ENCODE measurements around the gene ISG20L2.

The ISG20L2 gene

GRCh38 chr1:156705918-156706656 is 22.5 kb downstream of the ISG20L2 start:
- H3K4me3 ChIP-seq (replicated peaks; ENCODE audit: low read depth, low read length), result peak overlapping the region; percentile 23
- TF ChIP-seq, protein P1, sequence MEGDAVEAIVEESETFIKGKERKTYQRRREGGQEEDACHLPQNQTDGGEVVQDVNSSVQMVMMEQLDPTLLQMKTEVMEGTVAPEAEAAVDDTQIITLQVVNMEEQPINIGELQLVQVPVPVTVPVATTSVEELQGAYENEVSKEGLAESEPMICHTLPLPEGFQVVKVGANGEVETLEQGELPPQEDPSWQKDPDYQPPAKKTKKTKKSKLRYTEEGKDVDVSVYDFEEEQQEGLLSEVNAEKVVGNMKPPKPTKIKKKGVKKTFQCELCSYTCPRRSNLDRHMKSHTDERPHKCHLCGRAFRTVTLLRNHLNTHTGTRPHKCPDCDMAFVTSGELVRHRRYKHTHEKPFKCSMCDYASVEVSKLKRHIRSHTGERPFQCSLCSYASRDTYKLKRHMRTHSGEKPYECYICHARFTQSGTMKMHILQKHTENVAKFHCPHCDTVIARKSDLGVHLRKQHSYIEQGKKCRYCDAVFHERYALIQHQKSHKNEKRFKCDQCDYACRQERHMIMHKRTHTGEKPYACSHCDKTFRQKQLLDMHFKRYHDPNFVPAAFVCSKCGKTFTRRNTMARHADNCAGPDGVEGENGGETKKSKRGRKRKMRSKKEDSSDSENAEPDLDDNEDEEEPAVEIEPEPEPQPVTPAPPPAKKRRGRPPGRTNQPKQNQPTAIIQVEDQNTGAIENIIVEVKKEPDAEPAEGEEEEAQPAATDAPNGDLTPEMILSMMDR (IDR thresholded peaks at IDR 0.05; ENCODE audit: low read length, missing control alignments), result peak; percentile 57
- DNase-seq (ENCODE audit: low read depth), result no peak

DNA sequence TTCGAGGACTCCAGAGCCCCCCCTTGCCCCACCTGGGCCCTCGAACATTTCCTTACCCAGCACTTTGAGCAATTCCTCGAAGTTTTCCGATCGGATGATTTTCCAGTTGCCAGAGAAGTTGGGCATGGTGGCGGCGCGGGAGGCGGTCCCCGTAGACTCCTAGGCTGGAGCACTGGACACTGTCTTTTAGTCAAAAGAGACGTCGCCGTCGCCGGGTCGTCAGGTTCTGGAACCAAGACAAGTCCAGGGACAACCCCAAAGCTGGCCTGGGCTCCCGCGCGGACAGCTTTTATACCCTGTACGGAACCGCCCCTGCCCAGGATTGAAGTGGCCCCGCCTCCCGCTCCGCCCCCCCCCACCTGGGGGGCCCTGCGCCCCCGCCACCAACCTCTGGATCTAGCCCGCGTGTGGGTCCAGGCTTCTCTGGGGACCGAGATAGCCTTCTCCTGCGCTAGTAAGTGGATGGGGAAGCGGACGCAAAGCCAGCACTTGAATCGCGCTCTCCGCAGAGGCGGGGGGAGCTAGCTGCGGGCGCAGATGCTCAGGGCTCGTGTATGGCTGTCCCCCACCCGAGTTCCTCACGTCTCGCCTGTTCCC is 23.1 kb downstream of the ISG20L2 start, which contains the start of gene CRABP2:
Gene CRABP2 (minus strand): TSS at position 263 of the 597 bp plus-strand sequence. CDS start 137 bp downstream, at position 126.
- H3K4me3 ChIP-seq (replicated peaks; ENCODE audit: low read depth, low read length), result peak within 1 kb of the TSS; percentile 23
- no peak for DNase-seq (ENCODE audit: low read depth)
- TF ChIP-seq, protein P1 (IDR thresholded peaks at IDR 0.05; ENCODE audit: low read length, missing control alignments), result no peak

DNA sequence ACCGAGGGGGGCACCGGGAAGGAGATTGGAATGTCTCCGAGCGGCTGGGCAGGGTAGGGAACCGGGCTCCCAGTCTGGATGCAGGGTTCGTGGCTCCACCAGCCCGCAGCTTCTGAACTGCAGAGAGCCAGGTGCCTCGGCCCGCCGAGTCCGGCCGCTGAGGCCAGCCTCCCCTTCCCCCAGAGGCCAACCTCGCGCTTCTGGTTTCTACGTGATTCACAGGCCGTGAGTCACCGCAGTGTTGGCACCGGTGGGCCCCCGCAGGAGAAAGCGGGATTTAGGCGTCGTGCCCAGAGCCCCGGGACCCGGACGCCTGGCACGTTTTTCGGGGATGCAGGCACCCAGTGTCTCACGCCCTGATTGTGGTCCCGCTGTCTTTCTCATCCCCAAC is 23.6 kb downstream of the ISG20L2 start:
- peak; percentile 58 for DNase-seq (ENCODE audit: low read depth)
- H3K4me3 ChIP-seq (replicated peaks; ENCODE audit: low read depth, low read length), result peak overlapping the region; percentile 23
- TF ChIP-seq, protein P1 (IDR thresholded peaks at IDR 0.05; ENCODE audit: low read length, missing control alignments), result no peak

DNA sequence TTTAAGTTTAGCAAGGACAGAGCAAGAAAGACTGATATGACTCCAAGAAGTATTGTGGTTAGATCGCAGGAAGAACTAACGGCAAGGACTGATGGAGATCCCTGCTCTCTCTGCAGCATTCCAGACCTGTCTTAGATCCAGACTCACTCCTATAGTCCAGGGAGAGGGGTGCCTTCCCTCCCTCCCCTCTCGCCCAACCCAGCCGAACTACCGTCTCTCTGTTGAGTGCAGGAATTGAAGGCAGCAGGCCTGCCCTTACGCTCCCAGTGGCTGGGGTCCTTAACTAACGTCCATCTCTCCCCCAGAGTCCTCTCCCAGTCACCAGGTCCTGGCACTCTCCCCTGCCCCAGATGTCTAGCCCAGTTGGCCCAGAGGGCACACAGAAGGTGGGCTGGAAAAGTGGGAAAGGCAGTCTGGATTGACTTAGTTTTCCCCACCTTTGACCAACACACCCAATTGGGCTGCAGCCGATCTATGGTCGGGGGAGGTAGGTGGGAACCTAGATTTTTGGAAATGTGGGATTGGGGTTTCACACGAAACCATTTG is 24.3 kb downstream of the ISG20L2 start:
- H3K4me3 ChIP-seq (replicated peaks; ENCODE audit: low read depth, low read length), result no peak overlapping the region
- TF ChIP-seq, protein P1 (IDR thresholded peaks at IDR 0.05; ENCODE audit: low read length, missing control alignments), result no peak
- no peak for DNase-seq (ENCODE audit: low read depth)

DNA sequence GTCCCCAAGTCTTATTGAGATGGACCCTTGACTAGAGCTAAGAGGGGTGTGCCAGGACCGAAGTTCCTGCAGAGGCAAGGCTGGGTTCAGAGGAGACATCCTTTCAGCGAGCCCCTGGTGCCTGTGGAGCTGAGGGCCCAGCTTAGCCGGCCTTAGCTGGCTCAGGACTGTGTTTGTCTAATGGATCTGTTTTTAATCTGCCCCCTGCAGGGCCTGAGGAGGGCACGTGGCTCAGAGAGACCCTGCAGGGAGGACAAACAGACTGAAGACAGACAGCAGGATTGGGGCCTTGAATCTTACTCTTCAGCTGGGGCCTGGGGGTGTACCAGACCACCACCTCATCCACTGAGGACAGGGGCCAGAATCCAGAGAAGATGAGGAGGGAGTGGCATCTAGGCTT is 24.8 kb downstream of the ISG20L2 start:
- no peak for DNase-seq (ENCODE audit: low read depth)
- TF ChIP-seq, protein P1 (IDR thresholded peaks at IDR 0.05; ENCODE audit: low read length, missing control alignments), result no peak
- H3K4me3 ChIP-seq (replicated peaks; ENCODE audit: low read depth, low read length), result no peak overlapping the region

- H3K4me3 ChIP-seq (replicated peaks; ENCODE audit: low read depth, low read length), result no peak overlapping the region
- TF ChIP-seq, protein P1 (IDR thresholded peaks at IDR 0.05; ENCODE audit: low read length, missing control alignments), result no peak
- DNase-seq (ENCODE audit: low read depth), result no peak
Observed at GRCh38 chr1:156703336-156703735, 25.2 kb downstream of the ISG20L2 start.
